GM12878 (cell line): ENCODE measurements around the gene SH2D7. TPM values are rescaled to one million over a fixed set of nuclear protein-coding genes. Genes with fewer than 3 reads are reported as not detected.

Experiments
- ATAC-seq: fragments of 200-7000 bp; cut with Tn5 transposase; 3 replicates; pipeline ENCODE4 v1.9.1; 2020; ENCODE audit warnings: mild to moderate bottlenecking, moderate library complexity
- BruUV-seq: library from RNA; stranded (reverse); fragments of 400-500 nt; replicated peaks from 2 replicates; lab custom pipeline; 2021; lab: Mats Ljungman, UMichigan
- CTCF ChIA-PET: fragments of 300-600 bp; sonication (Branson Sonifier 250); formaldehyde crosslinking; extraction: SDS; loops from one replicate; lab custom pipeline; 2021; ENCODE audit warnings: inconsistent platforms; lab: Yijun Ruan, JAX
- POLR2A ChIA-PET: fragments of 350-600 bp; formaldehyde crosslinking; extraction: SDS; loops from one replicate; lab custom pipeline; 2021; ENCODE audit warnings: inconsistent platforms; lab: Charles Lee
- RAD21 ChIA-PET: fragments of 300-600 bp; sonication (Branson Sonifier 250); formaldehyde crosslinking; loops from one replicate; lab custom pipeline; 2023; ENCODE audit warnings: antibody characterized with exemption; ENCODE audit not compliant: unreplicated experiment; lab: Charles Lee
- SMC1A ChIA-PET: fragments of 300-600 bp; sonication (Branson Sonifier 250); formaldehyde crosslinking; loops from one replicate; lab custom pipeline; 2023; ENCODE audit not compliant: unreplicated experiment, uncharacterized antibody; lab: Charles Lee
- DNase-seq: peaks from one replicate; pipeline ENCODE4 v3.0.0-alpha.2; 2011; ENCODE audit warnings: low read depth, low spot score
- FAIRE-seq: peaks from 3 replicates; lab custom pipeline; 2011; peaks lifted over from hg19 to GRCh38; lab: Jason Lieb, UNC
- H2AFZ ChIP-seq: 2 replicates; pipeline ENCODE4 v1.6.0; 2011; ENCODE audit warnings: low read depth, low read length, control low read depth; ENCODE audit not compliant: control insufficient read depth
- H3K27ac ChIP-seq: 2 replicates; pipeline ENCODE4 v1.5.1; 2011; ENCODE audit warnings: control low read depth; ENCODE audit not compliant: control insufficient read depth, insufficient read depth
- H3K27me3 ChIP-seq, 2 experiments: replicated peaks in 1 of 2; 2 replicates each; pipeline versions ENCODE4 v1.6.0 to v1.6.1; 2011; ENCODE audit warnings: low read length in 1 of 2; ENCODE audit not compliant: control insufficient read depth in 2 of 2, insufficient read depth in 2 of 2
- H3K36me3 ChIP-seq, 2 experiments: 2 replicates each; pipeline ENCODE4 v1.5.1; 2011; ENCODE audit warnings: low read length in 1 of 2; ENCODE audit not compliant: control insufficient read depth in 2 of 2, insufficient read depth in 2 of 2
- H3K4me1 ChIP-seq: 2 replicates; pipeline ENCODE4 v1.6.1; 2011; ENCODE audit warnings: mild to moderate bottlenecking, low read length, moderate library complexity, mixed read lengths; ENCODE audit not compliant: control insufficient read depth, insufficient read depth
- H3K4me2 ChIP-seq: 2 replicates; pipeline ENCODE4 v1.6.0; 2011; ENCODE audit warnings: control low read depth; ENCODE audit not compliant: control insufficient read depth, insufficient read depth
- H3K4me3 ChIP-seq: fragments of 200-600 bp; sonication (generic); 2 replicates; pipeline ENCODE4 v1.5.1; 2016
- H3K79me2 ChIP-seq: 2 replicates; pipeline ENCODE4 v1.6.0; 2011; ENCODE audit warnings: low read length; ENCODE audit not compliant: control insufficient read depth, insufficient read depth
- H3K9ac ChIP-seq: 2 replicates; pipeline ENCODE4 v1.8.0; 2011; ENCODE audit warnings: low read length, control low read depth, mixed read lengths; ENCODE audit not compliant: control insufficient read depth, insufficient read depth
- H3K9me3 ChIP-seq: replicated peaks from 3 replicates; pipeline ENCODE4 v1.5.1; 2011; ENCODE audit warnings: mild to moderate bottlenecking, low read length; ENCODE audit not compliant: control insufficient read depth, insufficient read depth
- H4K20me1 ChIP-seq: 2 replicates; pipeline ENCODE4 v1.6.0; 2011; ENCODE audit not compliant: control insufficient read depth, insufficient read depth
- ATF7 ChIP-seq: fragments of 450-650 bp; IDR thresholded peaks from 2 replicates; pipeline ENCODE4 v1.6.1; 2016; ENCODE audit warnings: low read depth, mild to moderate bottlenecking
- BHLHE40 ChIP-seq, 2 experiments: fragments of 450-650 bp in 1 of 2; IDR thresholded peaks; 2 replicates each; pipeline ENCODE4 v1.6.1; 2011 to 2017; ENCODE audit warnings: low read depth in 2 of 2, borderline replicate concordance in 1 of 2, improper control_type of control experiment in 1 of 2, low read length in 1 of 2, mild to moderate bottlenecking in 1 of 2
- CREB1 ChIP-seq: IDR thresholded peaks from 2 replicates; pipeline ENCODE4 v1.6.1; 2012; ENCODE audit warnings: low read depth, mild to moderate bottlenecking, inconsistent platforms
- DPF2 ChIP-seq: fragments of 450-650 bp; IDR thresholded peaks from 2 replicates; pipeline ENCODE4 v1.6.1; 2017; ENCODE audit warnings: mild to moderate bottlenecking
- IKZF2 ChIP-seq, 2 experiments: fragments of 450-650 bp; IDR thresholded peaks; 2 replicates each; pipeline ENCODE4 v1.6.1; 2017; ENCODE audit warnings: mild to moderate bottlenecking in 2 of 2, moderate library complexity in 2 of 2
- NR2F1 ChIP-seq: fragments of 450-650 bp; conservative IDR thresholded peaks from 2 replicates; pipeline ENCODE4 v1.6.1; 2017; ENCODE audit warnings: mild to moderate bottlenecking
- WGBS: methylation state at CpG from one replicate; pipeline ENCODE4 v1.1.6; 2016; ENCODE audit warnings: low lambda C conversion rate; ENCODE audit not compliant: insufficient replicate concordance, insufficient coverage; ENCODE audit errors: missing lambda C conversion rate; 5-methylcytosine and 5-hydroxymethylcytosine counted together
- in situ Hi-C: fragments of 300-500 bp; cut with MboI; formaldehyde crosslinking; loops from 9 replicates; pipeline ENCODE4 v1.14.3; 2018; ENCODE audit warnings: mixed read lengths
- intact Hi-C: fragments of 100-400 bp; cut with micrococcal nuclease; formaldehyde crosslinking; loops from one replicate; pipeline ENCODE4 v1.14.2; 2022; ENCODE audit not compliant: unreplicated experiment
- polyA plus RNA-seq, 11 experiments: library from polyadenylated mRNA; depleted of rRNA in 4 of 11; unstranded in 6 of 11; stranded (reverse) in 5 of 11; fragments of >200 nt; fragmentation: Nextera tagmentation in 4 of 11; fragmentation: Illumina TruSeq in 1 of 11; extraction: Ambion mirVana in 4 of 11; extraction: Trizol in 1 of 11; gene quantifications; 1 replicate in 1 of 11; 2 replicates in 10 of 11; pipeline versions ENCODE4 v1.2.1 to v1.2.3, GENCODE V29; 2011 to 2016; ENCODE audit warnings: inconsistent platforms in 2 of 11, missing spikeins in 2 of 11, low read depth in 1 of 11
- total RNA-seq, 4 experiments: library from RNA; depleted of rRNA in 3 of 4; stranded (reverse); fragments of >200 nt in 3 of 4; fragmentation: Illumina TruSeq in 1 of 4; extraction: Trizol in 1 of 4; gene quantifications; 2 replicates each; pipeline versions ENCODE4 v1.2.1 to v1.2.3, GENCODE V29; 2013 to 2021
- TF ChIP-seq, protein P1 (sequence below): IDR thresholded peaks from 2 replicates; pipeline ENCODE4 v1.6.1; 2011; ENCODE audit warnings: low read depth, low read length, improper control_type of control experiment, borderline replicate concordance
- TF ChIP-seq, protein P2 (sequence below): fragments of 450-650 bp; IDR thresholded peaks from 2 replicates; pipeline ENCODE4 v1.6.1; 2016; ENCODE audit warnings: mild to moderate bottlenecking
- TF ChIP-seq, protein P3 (sequence below): fragments of 450-650 bp; IDR thresholded peaks from 2 replicates; pipeline ENCODE4 v1.6.1; 2017; ENCODE audit warnings: mild to moderate bottlenecking, moderate library complexity
- TF ChIP-seq, protein P4 (sequence below): fragments of 450-650 bp; IDR thresholded peaks from 2 replicates; pipeline ENCODE4 v1.6.1; 2016; ENCODE audit warnings: mild to moderate bottlenecking
- TF ChIP-seq, protein P5 (sequence below): fragments of 450-650 bp; IDR thresholded peaks from 2 replicates; pipeline ENCODE4 v1.6.1; 2017; ENCODE audit warnings: mild to moderate bottlenecking, low read depth, inconsistent platforms; ENCODE audit not compliant: poor library complexity, severe bottlenecking

The SH2D7 gene
- total and polyA plus RNA-seq, 10 of the 15 experiments (the other 5 are each of a cell fraction or from before 2014, with no cell fraction given): 0.04 to 0.06 TPM; not detected in 8

DNA sequence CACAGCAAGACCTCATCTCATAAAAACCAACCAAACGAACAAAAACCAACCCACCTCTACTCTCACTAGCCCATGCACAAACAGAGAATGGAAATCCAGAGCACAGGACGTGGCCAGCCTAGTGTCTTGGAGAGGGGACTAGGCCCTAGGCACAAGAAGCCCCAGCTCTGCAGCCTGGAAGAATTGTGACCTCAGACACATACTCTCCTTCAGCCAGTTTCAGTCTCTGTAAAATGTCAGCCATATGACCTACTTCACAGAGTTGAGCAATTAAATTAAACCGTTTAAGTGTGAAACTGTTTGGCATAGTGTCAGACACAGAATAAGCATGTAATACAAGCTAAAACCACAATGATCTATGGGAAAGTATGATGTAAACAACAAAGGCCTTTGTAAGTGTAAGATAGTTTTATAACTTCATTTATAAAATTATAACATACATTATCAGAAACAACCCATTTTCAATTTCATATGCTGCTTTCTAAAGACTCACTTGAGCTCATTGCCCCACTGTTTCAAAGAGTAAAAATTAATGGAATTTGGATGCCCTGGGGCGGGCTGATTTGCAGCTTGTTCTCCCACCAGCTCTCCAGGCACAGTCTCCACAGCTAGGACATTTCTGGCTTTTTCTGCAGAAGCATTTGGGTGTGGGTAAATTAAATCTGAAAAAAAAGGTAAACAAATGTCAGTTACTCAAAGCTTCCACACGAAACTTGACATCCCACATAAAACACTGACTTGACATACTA, 47.8 kb upstream of the SH2D7 start:
- Histone ChIP-seq H4K20me1 (no peaks in the 10 kb centered on the region), H2AFZ (no peak overlapping the region), H3K9me3 (no peaks in the 10 kb centered on the region), H3K79me2 (peaks cover 16% of the 10 kb centered on the region), H3K4me2 (no peak overlapping the region), H3K36me3 (peaks cover 3 to 28% of the 10 kb centered on the region in 2 experiments), H3K4me1 (peaks cover 32% of the 10 kb centered on the region), H3K4me3 (no peak overlapping the region), H3K27ac (no peak overlapping the region), H3K27me3 (no peaks in the 10 kb centered on the region), H3K9ac (no peak overlapping the region)
- ATAC-seq (peak; percentile 78), DNase-seq (no peak), FAIRE-seq (no peak)
- intact Hi-C loops (no loop called here), in situ Hi-C loops (no loop called here)
- ChIA-PET CTCF (interaction anchor here (0.8 to 1.3 kb wide), 10 partner anchors 9 to 134 kb away, joined by 3 to 6 read pairs (median 4); no protein-coding TSS in a partner anchor), POLR2A (interaction anchor here (0.5 to 1.4 kb wide), 5 partner anchors 10 to 34 kb away, joined by 3 to 5 read pairs (median 4); no protein-coding TSS in a partner anchor), SMC1A (interaction anchor here (0.6 to 14.4 kb wide), 10 partner anchors 9 to 64 kb away, joined by 3 to 305 read pairs (median 5); no protein-coding TSS in a partner anchor), RAD21 (interaction anchor here (0.9 to 1.9 kb wide), 8 partner anchors 9 to 64 kb away, joined by 3 to 17 read pairs (median 4); no protein-coding TSS in a partner anchor)
- no TSS peak for BruUV-seq
- 65% methylated on average over 5 of the region's 5 CpGs for WGBS
- TF ChIP-seq DPF2: peak; percentile 39; the same call in 1 of the 2 replicates
- TF ChIP-seq BHLHE40 (IDR thresholded peaks at IDR 0.05; ENCODE audit: borderline replicate concordance in 1 of 2, low read depth in 2 of 2, low read length in 1 of 2): peak in 1 of 2 experiments; percentile 40; a peak in 1 of 4 replicates
- TF ChIP-seq IKZF2 (IDR thresholded peaks at IDR 0.05): peak; percentile 41 to 50; a peak in 2 of 4 replicates
- TF ChIP-seq, protein P1, sequence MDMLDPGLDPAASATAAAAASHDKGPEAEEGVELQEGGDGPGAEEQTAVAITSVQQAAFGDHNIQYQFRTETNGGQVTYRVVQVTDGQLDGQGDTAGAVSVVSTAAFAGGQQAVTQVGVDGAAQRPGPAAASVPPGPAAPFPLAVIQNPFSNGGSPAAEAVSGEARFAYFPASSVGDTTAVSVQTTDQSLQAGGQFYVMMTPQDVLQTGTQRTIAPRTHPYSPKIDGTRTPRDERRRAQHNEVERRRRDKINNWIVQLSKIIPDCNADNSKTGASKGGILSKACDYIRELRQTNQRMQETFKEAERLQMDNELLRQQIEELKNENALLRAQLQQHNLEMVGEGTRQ: no peak; the same call in 1 of the 2 replicates
- peak; percentile 67; the same call in 1 of the 2 replicates for TF ChIP-seq NR2F1
- peak; percentile 93 for TF ChIP-seq ATF7
- TF ChIP-seq, protein P2, sequence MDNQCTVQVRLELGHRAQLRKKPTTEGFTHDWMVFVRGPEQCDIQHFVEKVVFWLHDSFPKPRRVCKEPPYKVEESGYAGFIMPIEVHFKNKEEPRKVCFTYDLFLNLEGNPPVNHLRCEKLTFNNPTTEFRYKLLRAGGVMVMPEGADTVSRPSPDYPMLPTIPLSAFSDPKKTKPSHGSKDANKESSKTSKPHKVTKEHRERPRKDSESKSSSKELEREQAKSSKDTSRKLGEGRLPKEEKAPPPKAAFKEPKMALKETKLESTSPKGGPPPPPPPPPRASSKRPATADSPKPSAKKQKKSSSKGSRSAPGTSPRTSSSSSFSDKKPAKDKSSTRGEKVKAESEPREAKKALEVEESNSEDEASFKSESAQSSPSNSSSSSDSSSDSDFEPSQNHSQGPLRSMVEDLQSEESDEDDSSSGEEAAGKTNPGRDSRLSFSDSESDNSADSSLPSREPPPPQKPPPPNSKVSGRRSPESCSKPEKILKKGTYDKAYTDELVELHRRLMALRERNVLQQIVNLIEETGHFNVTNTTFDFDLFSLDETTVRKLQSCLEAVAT: peak; percentile 66
- peak; percentile 43; the same call in 1 of the 2 replicates for TF ChIP-seq CREB1
- TF ChIP-seq, protein P3, sequence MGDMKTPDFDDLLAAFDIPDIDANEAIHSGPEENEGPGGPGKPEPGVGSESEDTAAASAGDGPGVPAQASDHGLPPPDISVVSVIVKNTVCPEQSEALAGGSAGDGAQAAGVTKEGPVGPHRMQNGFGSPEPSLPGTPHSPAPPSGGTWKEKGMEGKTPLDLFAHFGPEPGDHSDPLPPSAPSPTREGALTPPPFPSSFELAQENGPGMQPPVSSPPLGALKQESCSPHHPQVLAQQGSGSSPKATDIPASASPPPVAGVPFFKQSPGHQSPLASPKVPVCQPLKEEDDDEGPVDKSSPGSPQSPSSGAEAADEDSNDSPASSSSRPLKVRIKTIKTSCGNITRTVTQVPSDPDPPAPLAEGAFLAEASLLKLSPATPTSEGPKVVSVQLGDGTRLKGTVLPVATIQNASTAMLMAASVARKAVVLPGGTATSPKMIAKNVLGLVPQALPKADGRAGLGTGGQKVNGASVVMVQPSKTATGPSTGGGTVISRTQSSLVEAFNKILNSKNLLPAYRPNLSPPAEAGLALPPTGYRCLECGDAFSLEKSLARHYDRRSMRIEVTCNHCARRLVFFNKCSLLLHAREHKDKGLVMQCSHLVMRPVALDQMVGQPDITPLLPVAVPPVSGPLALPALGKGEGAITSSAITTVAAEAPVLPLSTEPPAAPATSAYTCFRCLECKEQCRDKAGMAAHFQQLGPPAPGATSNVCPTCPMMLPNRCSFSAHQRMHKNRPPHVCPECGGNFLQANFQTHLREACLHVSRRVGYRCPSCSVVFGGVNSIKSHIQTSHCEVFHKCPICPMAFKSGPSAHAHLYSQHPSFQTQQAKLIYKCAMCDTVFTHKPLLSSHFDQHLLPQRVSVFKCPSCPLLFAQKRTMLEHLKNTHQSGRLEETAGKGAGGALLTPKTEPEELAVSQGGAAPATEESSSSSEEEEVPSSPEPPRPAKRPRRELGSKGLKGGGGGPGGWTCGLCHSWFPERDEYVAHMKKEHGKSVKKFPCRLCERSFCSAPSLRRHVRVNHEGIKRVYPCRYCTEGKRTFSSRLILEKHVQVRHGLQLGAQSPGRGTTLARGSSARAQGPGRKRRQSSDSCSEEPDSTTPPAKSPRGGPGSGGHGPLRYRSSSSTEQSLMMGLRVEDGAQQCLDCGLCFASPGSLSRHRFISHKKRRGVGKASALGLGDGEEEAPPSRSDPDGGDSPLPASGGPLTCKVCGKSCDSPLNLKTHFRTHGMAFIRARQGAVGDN: peak; percentile 85
- TF ChIP-seq, protein P4, sequence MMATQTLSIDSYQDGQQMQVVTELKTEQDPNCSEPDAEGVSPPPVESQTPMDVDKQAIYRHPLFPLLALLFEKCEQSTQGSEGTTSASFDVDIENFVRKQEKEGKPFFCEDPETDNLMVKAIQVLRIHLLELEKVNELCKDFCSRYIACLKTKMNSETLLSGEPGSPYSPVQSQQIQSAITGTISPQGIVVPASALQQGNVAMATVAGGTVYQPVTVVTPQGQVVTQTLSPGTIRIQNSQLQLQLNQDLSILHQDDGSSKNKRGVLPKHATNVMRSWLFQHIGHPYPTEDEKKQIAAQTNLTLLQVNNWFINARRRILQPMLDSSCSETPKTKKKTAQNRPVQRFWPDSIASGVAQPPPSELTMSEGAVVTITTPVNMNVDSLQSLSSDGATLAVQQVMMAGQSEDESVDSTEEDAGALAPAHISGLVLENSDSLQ: 0 out of 2 replicates have a peak, but pooled peaks have one; percentile 24
- TF ChIP-seq, protein P5, sequence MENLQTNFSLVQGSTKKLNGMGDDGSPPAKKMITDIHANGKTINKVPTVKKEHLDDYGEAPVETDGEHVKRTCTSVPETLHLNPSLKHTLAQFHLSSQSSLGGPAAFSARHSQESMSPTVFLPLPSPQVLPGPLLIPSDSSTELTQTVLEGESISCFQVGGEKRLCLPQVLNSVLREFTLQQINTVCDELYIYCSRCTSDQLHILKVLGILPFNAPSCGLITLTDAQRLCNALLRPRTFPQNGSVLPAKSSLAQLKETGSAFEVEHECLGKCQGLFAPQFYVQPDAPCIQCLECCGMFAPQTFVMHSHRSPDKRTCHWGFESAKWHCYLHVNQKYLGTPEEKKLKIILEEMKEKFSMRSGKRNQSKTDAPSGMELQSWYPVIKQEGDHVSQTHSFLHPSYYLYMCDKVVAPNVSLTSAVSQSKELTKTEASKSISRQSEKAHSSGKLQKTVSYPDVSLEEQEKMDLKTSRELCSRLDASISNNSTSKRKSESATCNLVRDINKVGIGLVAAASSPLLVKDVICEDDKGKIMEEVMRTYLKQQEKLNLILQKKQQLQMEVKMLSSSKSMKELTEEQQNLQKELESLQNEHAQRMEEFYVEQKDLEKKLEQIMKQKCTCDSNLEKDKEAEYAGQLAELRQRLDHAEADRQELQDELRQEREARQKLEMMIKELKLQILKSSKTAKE: peak; percentile 93
